Measurements from ENCODE around the gene NRL.
A peak's percentile ranks its signal among the peaks of the same experiment; 100 is the strongest.

Gene NRL

DNA sequence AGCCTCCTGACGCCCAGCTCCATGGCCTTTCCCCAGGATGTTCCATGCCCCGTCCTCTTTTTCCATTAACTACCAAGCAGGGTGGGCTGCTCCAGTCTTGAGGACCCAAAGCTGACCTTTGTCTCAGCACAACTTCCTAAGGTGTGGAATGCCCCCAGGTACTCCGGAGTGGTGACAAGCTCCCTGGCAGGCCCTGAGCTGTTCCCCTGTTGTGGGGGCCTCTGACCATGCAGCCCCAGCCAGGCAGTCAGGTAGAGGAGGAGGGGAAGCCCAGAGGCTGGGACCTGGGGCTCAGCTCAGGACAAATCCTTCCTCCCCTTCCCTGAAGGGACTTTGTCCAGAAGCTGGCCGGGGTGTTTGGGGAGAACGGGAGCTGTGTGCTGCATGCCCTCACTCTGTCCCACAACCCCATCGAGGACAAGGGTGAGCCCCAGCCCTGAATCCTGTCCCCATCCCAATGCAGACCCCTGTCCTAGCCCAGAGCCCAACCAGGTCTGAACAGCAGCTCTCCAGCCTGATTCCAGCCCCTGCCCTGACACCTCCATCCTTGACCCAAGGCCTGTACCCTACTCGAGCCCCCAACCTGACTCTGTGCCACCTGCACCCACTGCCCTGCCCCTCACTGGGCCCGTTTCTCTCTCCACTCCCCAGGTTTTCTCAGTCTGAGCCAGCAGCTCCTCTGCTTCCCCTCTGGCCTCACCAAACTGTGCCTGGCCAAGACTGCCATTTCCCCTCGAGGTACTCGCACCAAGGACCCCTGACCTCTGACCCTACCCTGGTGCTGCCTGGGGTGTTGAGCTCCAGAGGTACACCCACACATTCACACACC, 58.6 kb downstream of the NRL start:
- no peak for DNase-seq (ENCODE audit: low spot score)
- Histone ChIP-seq H3K23ac (ENCODE audit: low read depth, low read length, poor library complexity) (no peak overlapping the region), H2AK5ac (ENCODE audit: low read depth, low read length) (no peak overlapping the region)

DNA sequence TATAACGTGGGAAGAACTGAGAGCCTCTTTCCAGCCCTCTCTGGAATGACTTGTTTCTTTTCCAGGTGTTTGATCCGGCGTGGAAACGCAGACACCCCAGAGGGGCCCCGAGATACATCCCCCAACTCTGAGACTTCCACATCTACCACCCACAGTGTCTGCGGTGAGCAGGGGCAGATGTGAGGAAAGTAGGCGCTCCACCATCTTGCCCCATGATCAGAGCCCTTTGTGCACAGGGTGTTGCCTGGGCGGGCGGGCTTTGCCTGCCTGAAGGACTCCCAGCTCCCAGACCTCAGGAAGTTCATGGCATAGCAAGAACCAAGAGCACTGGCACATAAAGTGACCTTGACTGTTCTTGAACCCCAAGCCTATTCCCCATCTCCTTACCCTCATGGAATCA, 60.1 kb downstream of the NRL start:
- Histone ChIP-seq H4K8ac (ENCODE audit: low read depth, low read length) (no peak overlapping the region), H3K14ac (ENCODE audit: low read length) (no peak overlapping the region), H3K9ac (ENCODE audit: low read depth, low read length, poor library complexity) (no peak overlapping the region), H3K9me3 (replicated peaks in 1 of 2; ENCODE audit: control insufficient read depth in 2 of 2, insufficient read depth in 1 of 2, low read depth in 1 of 2, low read length in 2 of 2) (no peaks in the 10 kb centered on the region), H3K36me3 (replicated peaks in 1 of 2; ENCODE audit: control insufficient read depth in 2 of 2, insufficient read depth in 2 of 2, low read length in 2 of 2) (no peaks in the 10 kb centered on the region), H3K4me2 (ENCODE audit: insufficient read depth, low read length, poor library complexity, severe bottlenecking) (no peak overlapping the region), H3K4me3 (ENCODE audit: low read length in 2 of 2) (no peak overlapping the region), H3K79me1 (ENCODE audit: low read depth, low read length) (no peaks in the 10 kb centered on the region), H3K27me3 (ENCODE audit: control insufficient read depth in 3 of 3, insufficient read depth in 3 of 3, low read depth in 1 of 3, low read length in 3 of 3) (peaks cover 0 to 19% (median 0%) of the 10 kb centered on the region in 3 experiments), H3K4me1 (ENCODE audit: control insufficient read depth in 2 of 2, insufficient read depth in 1 of 2, low read depth in 1 of 2, low read length in 2 of 2) (peaks cover 13 to 14% of the 10 kb centered on the region in 2 donors), H2BK5ac (ENCODE audit: low read length) (no peak overlapping the region), H2BK12ac (ENCODE audit: low read length) (no peak overlapping the region), H3K4ac (ENCODE audit: low read length) (no peak overlapping the region), H3K18ac (ENCODE audit: low read length) (no peak overlapping the region), H3K23ac (ENCODE audit: low read depth, low read length, poor library complexity) (no peak overlapping the region), H2AK5ac (ENCODE audit: low read depth, low read length) (no peak overlapping the region), H4K91ac (ENCODE audit: low read depth, low read length, poor library complexity) (no peak overlapping the region), H2BK15ac (ENCODE audit: low read length) (no peak overlapping the region), H2BK120ac (ENCODE audit: low read depth, low read length) (no peak overlapping the region), H2AFZ (ENCODE audit: low read length) (no peak overlapping the region), H3K27ac (replicated peaks; ENCODE audit: low read length) (no peak overlapping the region)
- no CpG with 5 or more reads among the region's 9 CpGs for WGBS, 2 donors (ENCODE audit: extremely low coverage in 2 of 2, insufficient read length in 2 of 2, insufficient replicate concordance in 1 of 2)
- no peak for DNase-seq (ENCODE audit: low spot score)

More for the DNA sequence above, 58.6 kb downstream of the NRL start:
- H3K27me3 ChIP-seq (ENCODE audit: control insufficient read depth in 3 of 3, insufficient read depth in 3 of 3, low read depth in 1 of 3, low read length in 3 of 3) = peaks cover 0 to 4% (median 0%) of the 10 kb centered on the region in 3 experiments
- H3K18ac ChIP-seq (ENCODE audit: low read length) = no peak overlapping the region
- H2BK120ac ChIP-seq (ENCODE audit: low read depth, low read length) = no peak overlapping the region
- no peak overlapping the region for H3K14ac ChIP-seq (ENCODE audit: low read length)
- H2BK5ac ChIP-seq (ENCODE audit: low read length) = no peak overlapping the region
- H3K4me3 ChIP-seq (ENCODE audit: low read length in 2 of 2) = no peak overlapping the region
- H3K4me1 ChIP-seq (ENCODE audit: control insufficient read depth in 2 of 2, insufficient read depth in 1 of 2, low read depth in 1 of 2, low read length in 2 of 2) = peaks cover 13 to 14% of the 10 kb centered on the region in 2 donors
- no peaks in the 10 kb centered on the region for H3K36me3 ChIP-seq (replicated peaks in 1 of 2; ENCODE audit: control insufficient read depth in 2 of 2, insufficient read depth in 2 of 2, low read length in 2 of 2)
- no peaks in the 10 kb centered on the region for H3K9me3 ChIP-seq (replicated peaks in 1 of 2; ENCODE audit: control insufficient read depth in 2 of 2, insufficient read depth in 1 of 2, low read depth in 1 of 2, low read length in 2 of 2)
- H3K27ac ChIP-seq (replicated peaks; ENCODE audit: low read length) = no peak overlapping the region
- no peaks in the 10 kb centered on the region for H3K79me1 ChIP-seq (ENCODE audit: low read depth, low read length)
- no peak overlapping the region for H3K4ac ChIP-seq (ENCODE audit: low read length)
- no peak overlapping the region for H4K8ac ChIP-seq (ENCODE audit: low read depth, low read length)
- H2BK15ac ChIP-seq (ENCODE audit: low read length) = peak overlapping the region; percentile 32
- no peak overlapping the region for H3K4me2 ChIP-seq (ENCODE audit: insufficient read depth, low read length, poor library complexity, severe bottlenecking)
- no CpG with 5 or more reads among the region's 10 CpGs for WGBS, 2 donors (ENCODE audit: extremely low coverage in 2 of 2, insufficient read length in 2 of 2, insufficient replicate concordance in 1 of 2)
- no peak overlapping the region for H4K91ac ChIP-seq (ENCODE audit: low read depth, low read length, poor library complexity)
- no peak overlapping the region for H2AFZ ChIP-seq (ENCODE audit: low read length)
- H3K9ac ChIP-seq (ENCODE audit: low read depth, low read length, poor library complexity) = peak overlapping the region; percentile 24
- H2BK12ac ChIP-seq (ENCODE audit: low read length) = no peak overlapping the region

DNA sequence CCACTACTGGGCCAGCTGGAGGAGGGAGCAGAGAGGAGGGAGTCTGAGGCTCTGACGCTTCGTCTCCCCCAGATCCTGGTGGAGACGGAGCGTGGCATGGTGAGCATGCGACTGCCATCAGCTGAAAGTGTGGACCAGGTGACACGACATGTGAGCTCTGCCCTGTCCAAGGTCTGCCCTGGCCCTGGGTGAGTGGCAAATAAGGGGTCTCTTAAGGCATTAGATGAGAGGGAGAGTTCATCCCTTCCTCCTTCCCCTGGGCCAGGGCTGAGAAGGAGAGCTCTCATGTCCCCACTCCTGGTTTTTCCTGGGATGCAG, 60.5 kb downstream of the NRL start:
- Histone ChIP-seq H2AFZ (ENCODE audit: low read length) (no peak overlapping the region), H3K18ac (ENCODE audit: low read length) (no peak overlapping the region), H3K4me1 (ENCODE audit: control insufficient read depth in 2 of 2, insufficient read depth in 1 of 2, low read depth in 1 of 2, low read length in 2 of 2) (peaks cover 13 to 14% of the 10 kb centered on the region in 2 donors), H4K8ac (ENCODE audit: low read depth, low read length) (no peak overlapping the region), H3K14ac (ENCODE audit: low read length) (no peak overlapping the region), H2BK120ac (ENCODE audit: low read depth, low read length) (no peak overlapping the region), H2AK5ac (ENCODE audit: low read depth, low read length) (no peak overlapping the region), H3K4me3 (ENCODE audit: low read length in 2 of 2) (no peak overlapping the region), H3K9me3 (replicated peaks in 1 of 2; ENCODE audit: control insufficient read depth in 2 of 2, insufficient read depth in 1 of 2, low read depth in 1 of 2, low read length in 2 of 2) (no peaks in the 10 kb centered on the region), H3K27me3 (ENCODE audit: control insufficient read depth in 3 of 3, insufficient read depth in 3 of 3, low read depth in 1 of 3, low read length in 3 of 3) (peaks cover 0 to 20% (median 0%) of the 10 kb centered on the region in 3 experiments), H3K4me2 (ENCODE audit: insufficient read depth, low read length, poor library complexity, severe bottlenecking) (no peak overlapping the region), H2BK5ac (ENCODE audit: low read length) (no peak overlapping the region), H4K91ac (ENCODE audit: low read depth, low read length, poor library complexity) (no peak overlapping the region), H3K36me3 (replicated peaks in 1 of 2; ENCODE audit: control insufficient read depth in 2 of 2, insufficient read depth in 2 of 2, low read length in 2 of 2) (no peaks in the 10 kb centered on the region), H2BK15ac (ENCODE audit: low read length) (no peak overlapping the region), H3K27ac (replicated peaks; ENCODE audit: low read length) (no peak overlapping the region), H3K79me1 (ENCODE audit: low read depth, low read length) (no peaks in the 10 kb centered on the region), H3K4ac (ENCODE audit: low read length) (no peak overlapping the region), H3K9ac (ENCODE audit: low read depth, low read length, poor library complexity) (no peak overlapping the region), H2BK12ac (ENCODE audit: low read length) (no peak overlapping the region), H3K23ac (ENCODE audit: low read depth, low read length, poor library complexity) (no peak overlapping the region)
- no CpG with 5 or more reads among the region's 6 CpGs for WGBS, 2 donors (ENCODE audit: extremely low coverage in 2 of 2, insufficient read length in 2 of 2, insufficient replicate concordance in 1 of 2)
- DNase-seq (ENCODE audit: low spot score) = no peak

DNA sequence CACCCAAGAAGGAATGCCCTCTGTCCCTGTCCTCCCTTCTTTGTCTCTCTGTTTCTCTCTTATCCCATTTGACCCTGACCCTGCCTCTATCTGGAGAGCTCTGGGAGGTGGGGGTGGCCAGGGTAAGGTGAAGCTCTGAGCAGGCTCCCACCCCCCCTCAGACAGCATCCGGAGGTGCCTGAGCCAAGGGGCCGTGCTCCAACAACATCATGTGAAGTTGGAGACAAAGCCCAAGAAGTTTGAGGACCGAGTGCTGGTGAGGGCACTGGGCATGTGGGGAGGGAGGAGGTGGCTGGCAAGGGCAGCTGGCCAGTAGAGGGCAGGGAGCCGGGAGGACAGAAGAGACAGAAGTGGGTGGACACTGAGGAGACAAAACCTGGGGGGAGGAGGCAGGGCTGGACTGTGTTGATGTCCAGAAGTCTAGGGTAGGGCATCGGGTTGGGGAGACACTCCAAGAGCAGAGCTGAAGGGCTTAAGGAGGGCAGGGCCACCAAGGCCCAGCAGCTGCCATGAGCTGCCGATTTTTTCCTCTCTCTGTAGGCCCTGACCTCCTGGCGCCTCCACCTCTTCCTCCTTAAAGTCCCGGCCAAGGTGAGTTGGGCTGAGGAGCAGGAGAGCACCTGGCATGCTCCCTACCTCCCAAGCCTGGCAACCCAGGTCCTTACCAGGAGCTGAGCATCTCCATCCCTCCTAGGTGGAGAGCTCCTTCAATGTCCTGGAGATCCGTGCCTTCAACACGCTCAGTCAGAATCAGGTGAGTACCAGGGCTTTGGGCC, 61.0 kb downstream of the NRL start:
- Histone ChIP-seq H3K18ac (ENCODE audit: low read length) (no peak overlapping the region), H3K36me3 (replicated peaks in 1 of 2; ENCODE audit: control insufficient read depth in 2 of 2, insufficient read depth in 2 of 2, low read length in 2 of 2) (no peaks in the 10 kb centered on the region), H3K4me2 (ENCODE audit: insufficient read depth, low read length, poor library complexity, severe bottlenecking) (no peak overlapping the region), H2BK15ac (ENCODE audit: low read length) (no peak overlapping the region), H2BK5ac (ENCODE audit: low read length) (no peak overlapping the region), H4K8ac (ENCODE audit: low read depth, low read length) (no peak overlapping the region), H3K27ac (replicated peaks; ENCODE audit: low read length) (no peak overlapping the region), H3K4me3 (ENCODE audit: low read length in 2 of 2) (no peak overlapping the region), H3K23ac (ENCODE audit: low read depth, low read length, poor library complexity) (no peak overlapping the region), H4K91ac (ENCODE audit: low read depth, low read length, poor library complexity) (no peak overlapping the region), H2BK12ac (ENCODE audit: low read length) (no peak overlapping the region), H2AK5ac (ENCODE audit: low read depth, low read length) (no peak overlapping the region), H2AFZ (ENCODE audit: low read length) (no peak overlapping the region), H3K9ac (ENCODE audit: low read depth, low read length, poor library complexity) (no peak overlapping the region), H3K27me3 (ENCODE audit: control insufficient read depth in 3 of 3, insufficient read depth in 3 of 3, low read depth in 1 of 3, low read length in 3 of 3) (peaks cover 0 to 22% (median 0%) of the 10 kb centered on the region in 3 experiments), H3K9me3 (replicated peaks in 1 of 2; ENCODE audit: control insufficient read depth in 2 of 2, insufficient read depth in 1 of 2, low read depth in 1 of 2, low read length in 2 of 2) (no peaks in the 10 kb centered on the region), H3K4ac (ENCODE audit: low read length) (no peak overlapping the region), H3K79me1 (ENCODE audit: low read depth, low read length) (no peaks in the 10 kb centered on the region), H2BK120ac (ENCODE audit: low read depth, low read length) (no peak overlapping the region), H3K4me1 (ENCODE audit: control insufficient read depth in 2 of 2, insufficient read depth in 1 of 2, low read depth in 1 of 2, low read length in 2 of 2) (peaks cover 10 to 13% of the 10 kb centered on the region in 2 donors), H3K14ac (ENCODE audit: low read length) (no peak overlapping the region)
- no peak for DNase-seq (ENCODE audit: low spot score)
- WGBS, 2 donors (ENCODE audit: extremely low coverage in 2 of 2, insufficient read length in 2 of 2, insufficient replicate concordance in 1 of 2) = no CpG with 5 or more reads among the region's 10 CpGs
